ENCODE data around the gene AKAP13. TPM values are rescaled to one million over a fixed set of nuclear protein-coding genes. Genes with fewer than 3 reads are reported as not detected.

Gene AKAP13
- total and polyA plus RNA-seq, 2 of the 8 experiments (the other 6 are each of a cell fraction or from before 2014, with no cell fraction given), result 14.0 to 46.2 TPM

GRCh38 chr15:85534031-85534430, 153.6 kb downstream of the AKAP13 start:
- no peak overlapping the region for H2BK5ac ChIP-seq (ENCODE audit: low read depth, low read length)
- no peak for TF ChIP-seq CREB1 (IDR thresholded peaks at IDR 0.05)
- TF ChIP-seq BCL11A (IDR thresholded peaks at IDR 0.05; ENCODE audit: low read depth in 2 of 2, low read length in 2 of 2), result no peak
- TF ChIP-seq GTF2F1 (IDR thresholded peaks at IDR 0.05; ENCODE audit: borderline replicate concordance, low read depth, low read length), result no peak
- TF ChIP-seq, protein P1, sequence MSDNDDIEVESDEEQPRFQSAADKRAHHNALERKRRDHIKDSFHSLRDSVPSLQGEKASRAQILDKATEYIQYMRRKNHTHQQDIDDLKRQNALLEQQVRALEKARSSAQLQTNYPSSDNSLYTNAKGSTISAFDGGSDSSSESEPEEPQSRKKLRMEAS (IDR thresholded peaks at IDR 0.05), result no peak
- TF ChIP-seq SP4 (IDR thresholded peaks at IDR 0.05; ENCODE audit: low read length), result no peak
- no peak for TF ChIP-seq HDAC6 (IDR thresholded peaks at IDR 0.05; ENCODE audit: low read depth, low read length)
- no peak for TF ChIP-seq RFX5 (IDR thresholded peaks at IDR 0.05; ENCODE audit: borderline replicate concordance, low read depth, low read length)
- no peak for TF ChIP-seq CHD2 (IDR thresholded peaks at IDR 0.05; ENCODE audit: low read length)
- TF ChIP-seq SP2 (IDR thresholded peaks at IDR 0.05; ENCODE audit: low read length), result no peak
- no peak for TF ChIP-seq NANOG (IDR thresholded peaks at IDR 0.05; ENCODE audit: insufficient read depth, low read depth, low read length, poor library complexity, severe bottlenecking)
- TF ChIP-seq TCF12 (IDR thresholded peaks at IDR 0.05; ENCODE audit: low read depth, low read length), result no peak
- no peak for TF ChIP-seq FOSL1 (IDR thresholded peaks at IDR 0.05; ENCODE audit: insufficient read depth, low read depth, low read length)
- TF ChIP-seq JUND (IDR thresholded peaks at IDR 0.05; ENCODE audit: low read length), result no peak
- no peak for TF ChIP-seq BRCA1 (IDR thresholded peaks at IDR 0.05; ENCODE audit: low read depth, low read length)
- no peak for TF ChIP-seq CHD1 (IDR thresholded peaks at IDR 0.05; ENCODE audit: low read depth, low read length)
- no peak overlapping the region for H4K8ac ChIP-seq (ENCODE audit: extremely low read depth, insufficient read depth, low read length)
- H4K91ac ChIP-seq (replicated peaks; ENCODE audit: insufficient read length, low read length), result no peak overlapping the region
- H3K79me2 ChIP-seq (ENCODE audit: control insufficient read depth in 1 of 2, insufficient read depth in 2 of 2, low read length in 2 of 2), result peaks cover 0 to 2% of the 10 kb centered on the region in 2 experiments; a peak in 1 of 4 replicates
- no peak overlapping the region for H3K4ac ChIP-seq (replicated peaks; ENCODE audit: insufficient read length, low read depth, low read length)
- no peak overlapping the region for H3K56ac ChIP-seq (replicated peaks; ENCODE audit: insufficient read length, low read depth, low read length)
- H3K79me1 ChIP-seq (ENCODE audit: low read depth, low read length), result no peaks in the 10 kb centered on the region
- H3K9me3 ChIP-seq (ENCODE audit: insufficient read depth in 2 of 2, low read depth in 1 of 2, low read length in 1 of 2), result no peaks in the 10 kb centered on the region
- H3K14ac ChIP-seq (ENCODE audit: insufficient read length), result no peak overlapping the region
- no peak overlapping the region for H3K27ac ChIP-seq (ENCODE audit: low read depth, low read length)
- ChIA-PET POLR2A (ENCODE audit: partially characterized antibody) (no interaction called here), CTCF (ENCODE audit: partially characterized antibody) (interaction anchor here (0.7 to 1.2 kb wide), 2 partner anchors 9 to 19 kb away, joined by 3 to 4 read pairs; no protein-coding TSS in a partner anchor)
- no peak overlapping the region for H4K5ac ChIP-seq (ENCODE audit: insufficient read length, low read depth, low read length)
- no peak overlapping the region for H3K4me2 ChIP-seq (ENCODE audit: insufficient read depth in 1 of 2, low read depth in 2 of 2, low read length in 2 of 2)
- DNase-seq (ENCODE audit: low read depth in 1 of 2, low spot score in 2 of 2) (no peak), FAIRE-seq (no peak)
- no peak overlapping the region for H3K23ac ChIP-seq (ENCODE audit: insufficient read length)
- no peaks in the 10 kb centered on the region for H3K23me2 ChIP-seq (ENCODE audit: low read depth, low read length)
- no peak overlapping the region for H2AFZ ChIP-seq (ENCODE audit: low read length)
- 92% methylated on average over 2 of the region's 2 CpGs; no CpG with 5 or more reads in 1 of the 2 experiments for WGBS, 2 experiments (ENCODE audit: extremely low coverage in 1 of 2, insufficient coverage in 1 of 2, insufficient read length in 1 of 2, insufficient replicate concordance in 2 of 2, low coverage in 1 of 2, low lambda C conversion rate in 2 of 2, missing lambda C conversion rate in 1 of 2)
- H2BK12ac ChIP-seq (ENCODE audit: low read depth, low read length), result no peak overlapping the region
- peaks cover 0 to 7% (median 4%) of the 10 kb centered on the region in 4 experiments; a peak in 4 of 7 replicates for H3K4me1 ChIP-seq (replicated peaks in 1 of 4; ENCODE audit: control insufficient read depth in 3 of 4, insufficient read depth in 4 of 4, low read length in 3 of 4)
- H3K27me3 ChIP-seq (replicated peaks in 1 of 4; ENCODE audit: control insufficient read depth in 3 of 4, extremely low read depth in 1 of 4, insufficient read depth in 3 of 4, low read length in 3 of 4), result no peaks in the 10 kb centered on the region
- peaks cover 0 to 6% (median 0%) of the 10 kb centered on the region in 4 experiments; a peak in 3 of 8 replicates for H3K36me3 ChIP-seq (ENCODE audit: control insufficient read depth in 2 of 4, insufficient read depth in 4 of 4, low read length in 3 of 4)
- no peak overlapping the region for H2BK15ac ChIP-seq (ENCODE audit: low read length)
- H3K9ac ChIP-seq (replicated peaks in 1 of 4; ENCODE audit: extremely low read depth in 1 of 4, low read depth in 3 of 4, low read length in 3 of 4), result no peak overlapping the region
- H3K18ac ChIP-seq (ENCODE audit: extremely low read depth, low read length), result no peak overlapping the region
- H4K20me1 ChIP-seq (replicated peaks in 1 of 2; ENCODE audit: control insufficient read depth in 1 of 2, insufficient read depth in 2 of 2, low read length in 2 of 2), result peaks cover 0 to 7% of the 10 kb centered on the region in 2 experiments
- H2BK20ac ChIP-seq (ENCODE audit: low read length), result no peak overlapping the region
- no peak overlapping the region for H3K4me3 ChIP-seq (ENCODE audit: extremely low read depth in 1 of 4, insufficient read depth in 2 of 4, low read depth in 3 of 4, low read length in 4 of 4)
- H2AK5ac ChIP-seq (ENCODE audit: low read depth, low read length), result no peak overlapping the region
- H2BK120ac ChIP-seq (replicated peaks; ENCODE audit: low read depth, low read length), result no peak overlapping the region

All from H1 (cell line).